ENCODE measurements around the gene NMNAT3.

Gene NMNAT3

DNA sequence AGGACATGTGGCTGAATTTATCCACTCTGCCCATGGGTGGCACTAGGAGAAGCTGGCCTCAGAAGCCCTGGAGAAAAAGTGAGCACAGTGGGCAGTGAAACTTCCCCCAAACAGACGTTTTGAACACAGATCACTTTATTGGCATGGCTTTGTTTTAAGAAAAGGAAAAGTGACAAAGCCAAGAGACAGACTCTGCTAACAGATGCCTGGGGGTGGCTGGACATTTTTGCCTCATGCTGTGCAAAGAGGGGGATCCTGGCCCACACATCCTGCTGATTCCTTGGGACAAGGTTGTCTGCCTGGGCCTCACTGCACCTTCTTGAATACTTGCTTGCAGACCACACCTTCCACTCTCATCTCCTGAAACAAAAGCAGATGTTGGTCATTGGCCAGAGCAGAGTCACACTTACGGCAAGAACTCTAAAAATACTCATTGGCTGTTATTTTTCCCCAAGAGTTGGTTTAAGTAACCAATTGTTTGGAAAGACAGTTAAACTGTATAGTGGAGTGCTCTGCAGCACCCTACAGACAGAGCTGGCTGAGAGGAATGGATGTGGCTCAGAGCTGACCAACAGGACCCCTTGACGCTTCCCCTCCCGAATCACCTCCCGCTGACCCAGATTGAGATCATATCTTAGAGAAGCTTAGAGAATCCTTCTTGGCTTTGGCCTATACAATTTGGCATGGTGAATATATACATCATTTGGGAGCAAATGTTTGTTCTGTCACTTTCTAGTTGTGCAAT lies 160.3 kb downstream of the NMNAT3 start:
- POLR2A ChIA-PET (ENCODE audit: low non-redundant PET), result no interaction called here
- DNase-seq (ENCODE audit: low spot score), result no peak

DNA sequence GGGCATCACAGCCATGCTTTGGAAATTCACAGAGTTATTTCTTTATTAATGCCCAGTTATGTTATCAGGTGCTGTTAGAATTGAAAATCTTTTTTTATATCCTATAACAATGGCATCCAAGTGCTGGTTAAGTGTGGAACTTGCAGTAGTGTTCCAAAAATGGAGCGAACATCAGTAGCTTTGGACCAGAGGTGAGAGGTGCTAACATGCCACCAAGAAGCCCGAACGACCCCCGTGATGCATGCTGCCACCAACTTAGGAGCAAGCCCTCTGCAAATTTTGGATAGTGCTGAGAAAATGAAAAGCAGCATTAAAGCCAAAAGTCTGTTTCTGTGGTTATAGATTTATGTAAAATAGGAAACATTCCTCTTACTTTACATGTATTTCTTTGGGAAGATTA lies 163.0 kb downstream of the NMNAT3 start:
- no peak overlapping the region for H3K27ac ChIP-seq
- TF ChIP-seq, protein P1, sequence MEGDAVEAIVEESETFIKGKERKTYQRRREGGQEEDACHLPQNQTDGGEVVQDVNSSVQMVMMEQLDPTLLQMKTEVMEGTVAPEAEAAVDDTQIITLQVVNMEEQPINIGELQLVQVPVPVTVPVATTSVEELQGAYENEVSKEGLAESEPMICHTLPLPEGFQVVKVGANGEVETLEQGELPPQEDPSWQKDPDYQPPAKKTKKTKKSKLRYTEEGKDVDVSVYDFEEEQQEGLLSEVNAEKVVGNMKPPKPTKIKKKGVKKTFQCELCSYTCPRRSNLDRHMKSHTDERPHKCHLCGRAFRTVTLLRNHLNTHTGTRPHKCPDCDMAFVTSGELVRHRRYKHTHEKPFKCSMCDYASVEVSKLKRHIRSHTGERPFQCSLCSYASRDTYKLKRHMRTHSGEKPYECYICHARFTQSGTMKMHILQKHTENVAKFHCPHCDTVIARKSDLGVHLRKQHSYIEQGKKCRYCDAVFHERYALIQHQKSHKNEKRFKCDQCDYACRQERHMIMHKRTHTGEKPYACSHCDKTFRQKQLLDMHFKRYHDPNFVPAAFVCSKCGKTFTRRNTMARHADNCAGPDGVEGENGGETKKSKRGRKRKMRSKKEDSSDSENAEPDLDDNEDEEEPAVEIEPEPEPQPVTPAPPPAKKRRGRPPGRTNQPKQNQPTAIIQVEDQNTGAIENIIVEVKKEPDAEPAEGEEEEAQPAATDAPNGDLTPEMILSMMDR (conservative IDR thresholded peaks at IDR 0.05; ENCODE audit: low read depth), result no peak
- POLR2A ChIA-PET (ENCODE audit: low non-redundant PET), result no interaction called here
- CTCF ChIA-PET, result interaction anchor here (0.5 to 0.6 kb wide), 2 partner anchors 9 to 87 kb away, joined by 3 read pairs; no protein-coding TSS in a partner anchor
- DNase-seq (ENCODE audit: low spot score), result no peak

More for the DNA sequence above, 160.3 kb downstream of the NMNAT3 start:
- TF ChIP-seq, protein P1 (conservative IDR thresholded peaks at IDR 0.05; ENCODE audit: low read depth), result no peak
- no peak overlapping the region for H3K27ac ChIP-seq
- CTCF ChIA-PET, result interaction anchor here (0.7 kb wide), 1 partner anchor 77 kb away, joined by 4 read pairs; no protein-coding TSS in a partner anchor

Measured in RWPE1 (cell line).